ENCODE measurements around the gene ACTR8. TPM values are rescaled to one million over a fixed set of nuclear protein-coding genes. Genes with fewer than 3 reads are reported as not detected.

Gene ACTR8
- total RNA-seq, 1 experiment from 2014 or later: 29.9 TPM

DNA sequence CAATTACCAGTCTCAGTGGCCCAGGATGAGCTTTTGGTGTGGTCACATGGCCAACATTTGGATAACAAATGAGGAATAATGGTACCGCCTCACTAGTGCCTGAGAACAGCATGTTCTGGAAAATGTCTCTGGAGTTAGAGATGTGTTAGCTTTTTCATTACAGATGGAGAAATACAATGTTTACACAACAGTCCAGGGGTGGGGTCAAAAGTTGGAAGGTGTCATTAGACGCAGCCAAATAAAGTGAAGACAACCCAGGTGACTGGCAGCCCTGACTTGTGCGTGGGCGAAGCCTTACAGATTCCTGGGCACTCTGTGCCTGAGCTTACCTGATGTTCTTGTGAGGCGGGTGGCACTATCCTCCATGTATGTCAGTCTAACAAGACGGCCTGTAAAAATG is 22.8 kb downstream of the ACTR8 start:
- no peak overlapping the region for H3K27ac Mint-ChIP-seq
- no peak overlapping the region for H3K4me3 Mint-ChIP-seq
- DNase-seq (ENCODE audit: low spot score) (no peak), ATAC-seq (no peak)
- no peaks in the 10 kb centered on the region for H3K27me3 Mint-ChIP-seq (ENCODE audit: low read depth)
- no peaks in the 10 kb centered on the region for H3K9me3 Mint-ChIP-seq
- H3K36me3 Mint-ChIP-seq: peaks cover 29% of the 10 kb centered on the region
- ChIA-PET POLR2A (no interaction called here), CTCF (no interaction called here)
- no peaks in the 10 kb centered on the region for H3K4me1 Mint-ChIP-seq
- TF ChIP-seq, protein P1, sequence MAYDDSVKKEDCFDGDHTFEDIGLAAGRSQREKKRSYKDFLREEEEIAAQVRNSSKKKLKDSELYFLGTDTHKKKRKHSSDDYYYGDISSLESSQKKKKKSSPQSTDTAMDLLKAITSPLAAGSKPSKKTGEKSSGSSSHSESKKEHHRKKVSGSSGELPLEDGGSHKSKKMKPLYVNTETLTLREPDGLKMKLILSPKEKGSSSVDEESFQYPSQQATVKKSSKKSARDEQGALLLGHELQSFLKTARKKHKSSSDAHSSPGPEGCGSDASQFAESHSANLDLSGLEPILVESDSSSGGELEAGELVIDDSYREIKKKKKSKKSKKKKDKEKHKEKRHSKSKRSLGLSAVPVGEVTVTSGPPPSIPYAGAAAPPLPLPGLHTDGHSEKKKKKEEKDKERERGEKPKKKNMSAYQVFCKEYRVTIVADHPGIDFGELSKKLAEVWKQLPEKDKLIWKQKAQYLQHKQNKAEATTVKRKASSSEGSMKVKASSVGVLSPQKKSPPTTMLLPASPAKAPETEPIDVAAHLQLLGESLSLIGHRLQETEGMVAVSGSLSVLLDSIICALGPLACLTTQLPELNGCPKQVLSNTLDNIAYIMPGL (CRISPR knock-in tag; IDR thresholded peaks at IDR 0.05): no peak
- TF ChIP-seq, protein P2, sequence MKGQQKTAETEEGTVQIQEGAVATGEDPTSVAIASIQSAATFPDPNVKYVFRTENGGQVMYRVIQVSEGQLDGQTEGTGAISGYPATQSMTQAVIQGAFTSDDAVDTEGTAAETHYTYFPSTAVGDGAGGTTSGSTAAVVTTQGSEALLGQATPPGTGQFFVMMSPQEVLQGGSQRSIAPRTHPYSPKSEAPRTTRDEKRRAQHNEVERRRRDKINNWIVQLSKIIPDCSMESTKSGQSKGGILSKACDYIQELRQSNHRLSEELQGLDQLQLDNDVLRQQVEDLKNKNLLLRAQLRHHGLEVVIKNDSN (CRISPR knock-in tag; IDR thresholded peaks at IDR 0.05): no peak
- no peak for TF ChIP-seq ELF4 (CRISPR knock-in tag; IDR thresholded peaks at IDR 0.05; ENCODE audit: low read depth)
- TF ChIP-seq, protein P3, sequence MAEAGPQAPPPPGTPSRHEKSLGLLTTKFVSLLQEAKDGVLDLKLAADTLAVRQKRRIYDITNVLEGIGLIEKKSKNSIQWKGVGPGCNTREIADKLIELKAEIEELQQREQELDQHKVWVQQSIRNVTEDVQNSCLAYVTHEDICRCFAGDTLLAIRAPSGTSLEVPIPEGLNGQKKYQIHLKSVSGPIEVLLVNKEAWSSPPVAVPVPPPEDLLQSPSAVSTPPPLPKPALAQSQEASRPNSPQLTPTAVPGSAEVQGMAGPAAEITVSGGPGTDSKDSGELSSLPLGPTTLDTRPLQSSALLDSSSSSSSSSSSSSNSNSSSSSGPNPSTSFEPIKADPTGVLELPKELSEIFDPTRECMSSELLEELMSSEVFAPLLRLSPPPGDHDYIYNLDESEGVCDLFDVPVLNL (CRISPR knock-in tag; IDR thresholded peaks at IDR 0.05; ENCODE audit: borderline replicate concordance, low read depth): no peak
- no peak for TF ChIP-seq ZNF232 (CRISPR knock-in tag; IDR thresholded peaks at IDR 0.05)
- TF ChIP-seq ETV6 (CRISPR knock-in tag; IDR thresholded peaks at IDR 0.05): no peak
- TF ChIP-seq, protein P4, sequence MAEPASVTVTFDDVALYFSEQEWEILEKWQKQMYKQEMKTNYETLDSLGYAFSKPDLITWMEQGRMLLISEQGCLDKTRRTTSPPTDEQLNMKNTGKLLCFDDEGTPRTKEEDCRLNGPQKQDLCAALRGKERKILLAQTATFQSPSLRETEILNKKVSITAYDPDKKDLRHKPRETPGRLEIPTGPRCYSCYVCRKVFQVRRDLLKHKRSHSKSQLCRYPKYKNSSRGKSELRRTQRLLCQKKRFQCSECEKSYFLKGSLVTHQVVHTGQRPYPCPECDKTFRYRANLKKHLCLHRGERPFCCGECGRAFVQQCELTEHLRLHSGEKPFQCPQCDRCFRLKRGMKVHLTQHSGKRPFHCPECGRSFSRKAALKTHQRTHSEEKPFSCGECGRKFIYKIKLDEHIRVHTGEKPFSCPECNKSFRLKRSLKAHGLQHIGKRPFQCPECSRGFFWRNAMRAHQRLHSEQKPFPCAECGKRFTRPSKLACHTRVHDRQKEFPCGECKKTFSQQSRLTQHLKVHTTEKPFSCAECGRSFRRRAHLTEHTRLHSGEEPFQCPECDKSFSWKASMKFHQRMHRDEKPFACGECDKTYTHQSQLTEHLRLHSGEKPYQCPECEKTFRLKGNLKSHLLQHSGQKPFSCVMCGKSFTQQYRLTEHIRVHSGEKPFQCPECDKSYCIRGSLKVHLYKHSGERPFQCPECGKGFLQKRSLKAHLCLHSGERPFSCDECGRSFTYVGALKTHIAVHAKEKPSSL (CRISPR knock-in tag; conservative IDR thresholded peaks at IDR 0.05): no peak
- TF ChIP-seq MYBL2 (CRISPR knock-in tag; IDR thresholded peaks at IDR 0.05): no peak
- TF ChIP-seq, protein P5, sequence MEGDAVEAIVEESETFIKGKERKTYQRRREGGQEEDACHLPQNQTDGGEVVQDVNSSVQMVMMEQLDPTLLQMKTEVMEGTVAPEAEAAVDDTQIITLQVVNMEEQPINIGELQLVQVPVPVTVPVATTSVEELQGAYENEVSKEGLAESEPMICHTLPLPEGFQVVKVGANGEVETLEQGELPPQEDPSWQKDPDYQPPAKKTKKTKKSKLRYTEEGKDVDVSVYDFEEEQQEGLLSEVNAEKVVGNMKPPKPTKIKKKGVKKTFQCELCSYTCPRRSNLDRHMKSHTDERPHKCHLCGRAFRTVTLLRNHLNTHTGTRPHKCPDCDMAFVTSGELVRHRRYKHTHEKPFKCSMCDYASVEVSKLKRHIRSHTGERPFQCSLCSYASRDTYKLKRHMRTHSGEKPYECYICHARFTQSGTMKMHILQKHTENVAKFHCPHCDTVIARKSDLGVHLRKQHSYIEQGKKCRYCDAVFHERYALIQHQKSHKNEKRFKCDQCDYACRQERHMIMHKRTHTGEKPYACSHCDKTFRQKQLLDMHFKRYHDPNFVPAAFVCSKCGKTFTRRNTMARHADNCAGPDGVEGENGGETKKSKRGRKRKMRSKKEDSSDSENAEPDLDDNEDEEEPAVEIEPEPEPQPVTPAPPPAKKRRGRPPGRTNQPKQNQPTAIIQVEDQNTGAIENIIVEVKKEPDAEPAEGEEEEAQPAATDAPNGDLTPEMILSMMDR (IDR thresholded peaks at IDR 0.05): no peak
- no peak for TF ChIP-seq CREM (CRISPR knock-in tag; IDR thresholded peaks at IDR 0.05)
- TF ChIP-seq, protein P6, sequence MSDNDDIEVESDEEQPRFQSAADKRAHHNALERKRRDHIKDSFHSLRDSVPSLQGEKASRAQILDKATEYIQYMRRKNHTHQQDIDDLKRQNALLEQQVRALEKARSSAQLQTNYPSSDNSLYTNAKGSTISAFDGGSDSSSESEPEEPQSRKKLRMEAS (CRISPR knock-in tag; IDR thresholded peaks at IDR 0.05): no peak
- no peak for TF ChIP-seq RELA (CRISPR knock-in tag; IDR thresholded peaks at IDR 0.05; ENCODE audit: borderline replicate concordance)
- TF ChIP-seq, protein P7, sequence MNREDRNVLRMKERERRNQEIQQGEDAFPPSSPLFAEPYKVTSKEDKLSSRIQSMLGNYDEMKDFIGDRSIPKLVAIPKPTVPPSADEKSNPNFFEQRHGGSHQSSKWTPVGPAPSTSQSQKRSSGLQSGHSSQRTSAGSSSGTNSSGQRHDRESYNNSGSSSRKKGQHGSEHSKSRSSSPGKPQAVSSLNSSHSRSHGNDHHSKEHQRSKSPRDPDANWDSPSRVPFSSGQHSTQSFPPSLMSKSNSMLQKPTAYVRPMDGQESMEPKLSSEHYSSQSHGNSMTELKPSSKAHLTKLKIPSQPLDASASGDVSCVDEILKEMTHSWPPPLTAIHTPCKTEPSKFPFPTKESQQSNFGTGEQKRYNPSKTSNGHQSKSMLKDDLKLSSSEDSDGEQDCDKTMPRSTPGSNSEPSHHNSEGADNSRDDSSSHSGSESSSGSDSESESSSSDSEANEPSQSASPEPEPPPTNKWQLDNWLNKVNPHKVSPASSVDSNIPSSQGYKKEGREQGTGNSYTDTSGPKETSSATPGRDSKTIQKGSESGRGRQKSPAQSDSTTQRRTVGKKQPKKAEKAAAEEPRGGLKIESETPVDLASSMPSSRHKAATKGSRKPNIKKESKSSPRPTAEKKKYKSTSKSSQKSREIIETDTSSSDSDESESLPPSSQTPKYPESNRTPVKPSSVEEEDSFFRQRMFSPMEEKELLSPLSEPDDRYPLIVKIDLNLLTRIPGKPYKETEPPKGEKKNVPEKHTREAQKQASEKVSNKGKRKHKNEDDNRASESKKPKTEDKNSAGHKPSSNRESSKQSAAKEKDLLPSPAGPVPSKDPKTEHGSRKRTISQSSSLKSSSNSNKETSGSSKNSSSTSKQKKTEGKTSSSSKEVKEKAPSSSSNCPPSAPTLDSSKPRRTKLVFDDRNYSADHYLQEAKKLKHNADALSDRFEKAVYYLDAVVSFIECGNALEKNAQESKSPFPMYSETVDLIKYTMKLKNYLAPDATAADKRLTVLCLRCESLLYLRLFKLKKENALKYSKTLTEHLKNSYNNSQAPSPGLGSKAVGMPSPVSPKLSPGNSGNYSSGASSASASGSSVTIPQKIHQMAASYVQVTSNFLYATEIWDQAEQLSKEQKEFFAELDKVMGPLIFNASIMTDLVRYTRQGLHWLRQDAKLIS (CRISPR knock-in tag; IDR thresholded peaks at IDR 0.05; ENCODE audit: borderline replicate concordance): no peak
- no peak for TF ChIP-seq STAT6 (CRISPR knock-in tag; conservative IDR thresholded peaks at IDR 0.05; ENCODE audit: low read depth)
- TF ChIP-seq OVOL2 (CRISPR knock-in tag; IDR thresholded peaks at IDR 0.05; ENCODE audit: borderline replicate concordance): no peak
- no peak for TF ChIP-seq TEAD4 (CRISPR knock-in tag; IDR thresholded peaks at IDR 0.05)

Measured in WTC11 (cell line).